ENCODE data around the gene CES3. TPM values are rescaled to one million over a fixed set of nuclear protein-coding genes. Genes with fewer than 3 reads are reported as not detected.

CES3 gene
- total RNA-seq, 1 experiment from 2014 or later = 3.7 TPM

DNA sequence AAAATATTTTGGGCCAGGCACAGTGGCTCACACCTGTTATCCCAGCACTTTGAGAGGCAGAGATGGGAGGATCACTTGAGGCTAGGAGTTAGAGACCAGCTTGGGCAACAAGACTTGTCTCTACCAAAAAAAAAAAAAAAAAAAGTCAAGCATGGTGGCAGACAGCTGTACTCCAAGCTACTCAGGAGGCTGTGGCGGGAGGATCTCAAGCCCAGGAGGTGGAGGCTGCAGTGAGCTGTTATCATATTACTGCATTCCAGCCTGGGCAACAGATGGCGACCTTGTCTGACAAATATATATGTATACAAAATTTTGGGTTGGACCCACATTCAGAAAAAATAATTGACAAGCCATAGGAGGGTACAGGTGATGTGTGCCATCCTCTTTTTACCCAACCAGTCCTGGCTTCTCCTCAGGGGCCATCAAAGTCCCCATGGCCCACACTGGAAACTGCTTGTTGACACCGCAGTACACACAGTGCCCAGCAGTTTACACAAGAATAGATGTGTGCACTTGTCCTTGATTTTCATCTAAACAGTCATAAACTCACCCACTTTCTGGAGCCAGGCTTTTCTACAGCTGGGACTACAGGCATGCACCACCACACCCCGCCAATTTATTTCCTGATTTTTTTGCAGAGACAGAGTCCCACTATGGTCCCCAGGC is 24.0 kb upstream of the CES3 start:
- H3K27me3 Mint-ChIP-seq (ENCODE audit: low read depth) = no peaks in the 10 kb centered on the region
- no peak for TF ChIP-seq CTCF (conservative IDR thresholded peaks at IDR 0.05)
- H3K27ac ChIP-seq (ENCODE audit: insufficient read length, low read depth, low read length) = no peak overlapping the region
- H3K36me3 Mint-ChIP-seq (ENCODE audit: insufficient read depth in 1 of 3, low read depth in 3 of 3) = peaks cover 9 to 37% (median 23%) of the 10 kb centered on the region in 3 experiments
- H3K27ac Mint-ChIP-seq = no peak overlapping the region
- no peak overlapping the region for H2BK5ac ChIP-seq (ENCODE audit: insufficient read length, low read length)
- H3K56ac ChIP-seq (ENCODE audit: insufficient read length, low read depth, low read length) = no peak overlapping the region
- no peak overlapping the region for H2BK15ac ChIP-seq (ENCODE audit: low read depth, low read length)
- peak overlapping the region in 1 of 2 experiments; percentile 58; a peak in 1 of 5 replicates for H3K4me3 Mint-ChIP-seq
- no peaks in the 10 kb centered on the region for H3K4me1 ChIP-seq (ENCODE audit: insufficient read depth, low read length)
- H3K27me3 ChIP-seq (ENCODE audit: insufficient read depth, low read length) = no peaks in the 10 kb centered on the region
- no peaks in the 10 kb centered on the region for H4K20me1 ChIP-seq (ENCODE audit: control insufficient read depth, insufficient read depth, insufficient read length)
- H3K4ac ChIP-seq (ENCODE audit: low read depth, low read length) = no peak overlapping the region
- no peaks in the 10 kb centered on the region for H3K79me2 ChIP-seq (ENCODE audit: insufficient read depth, low read length)
- no peak overlapping the region for H3T11ph ChIP-seq (ENCODE audit: low read length)
- H4K5ac ChIP-seq (ENCODE audit: insufficient read length, low read depth, low read length) = no peak overlapping the region
- no peak overlapping the region for H3K14ac ChIP-seq (ENCODE audit: insufficient read depth, low read length)
- H3K9me3 ChIP-seq (ENCODE audit: control insufficient read depth, low read depth, low read length) = no peaks in the 10 kb centered on the region
- H2BK20ac ChIP-seq (ENCODE audit: low read depth, low read length, poor library complexity, severe bottlenecking) = no peak overlapping the region
- no peak overlapping the region for H3K18ac ChIP-seq (ENCODE audit: insufficient read length, low read depth, low read length)
- no peak overlapping the region for H3K4me2 ChIP-seq (ENCODE audit: insufficient read depth, insufficient read length, low read length)
- H3K9ac ChIP-seq (ENCODE audit: extremely low read depth, insufficient read length, low read length) = no peak overlapping the region
- H2AK5ac ChIP-seq (ENCODE audit: insufficient read length, low read length) = no peak overlapping the region
- H4K91ac ChIP-seq (ENCODE audit: insufficient read length, low read depth, low read length) = no peak overlapping the region
- no peaks in the 10 kb centered on the region for H3K79me1 ChIP-seq (ENCODE audit: insufficient read depth, low read depth, low read length, poor library complexity, severe bottlenecking)
- H2AFZ ChIP-seq (ENCODE audit: low read length) = no peak overlapping the region
- no peak overlapping the region for H2BK120ac ChIP-seq (ENCODE audit: low read depth, low read length, poor library complexity, severe bottlenecking)
- peaks cover 13 to 27% of the 10 kb centered on the region in 2 experiments for H3K4me1 Mint-ChIP-seq
- peaks cover 16% of the 10 kb centered on the region for H3K23me2 ChIP-seq (ENCODE audit: insufficient read length, low read depth, low read length, poor library complexity, severe bottlenecking)
- DNase-seq = no peak
- no peak overlapping the region for H2BK12ac ChIP-seq (ENCODE audit: insufficient read length, low read depth, low read length)
- H3K9me3 Mint-ChIP-seq = no peaks in the 10 kb centered on the region
- H3K23ac ChIP-seq (ENCODE audit: insufficient read length, low read depth, low read length) = no peak overlapping the region
- WGBS (ENCODE audit: extremely low coverage, insufficient read length, low lambda C conversion rate) = no CpG with 5 or more reads among the region's 4 CpGs
- H4K8ac ChIP-seq (replicated peaks; ENCODE audit: insufficient read length, low read depth, low read length) = no peak overlapping the region

Measured in H9 (cell line).